ENCODE results near the gene ATP7A. TPM values are rescaled to one million over a fixed set of nuclear protein-coding genes. Genes with fewer than 3 reads are reported as not detected.
"Not testable (repeated sequence)": the region's sequence is repeated elsewhere in the genome, so short reads cannot be mapped to it uniquely, and the experiment has no call there.

ATP7A gene
- total RNA-seq, 1 experiment from 2014 or later, result 3.8 TPM

- Mint-ChIP-seq H3K4me1 (ENCODE audit: insufficient read depth, unreplicated experiment) (no peaks in the 10 kb centered on the region), H3K27me3 (ENCODE audit: insufficient read depth, unreplicated experiment) (no peaks in the 10 kb centered on the region), H3K9me3 (ENCODE audit: unreplicated experiment) (peaks cover 20% of the 10 kb centered on the region), H3K36me3 (ENCODE audit: insufficient read depth, unreplicated experiment) (no peaks in the 10 kb centered on the region), H3K27ac (ENCODE audit: low read depth, unreplicated experiment) (no peak overlapping the region), H3K4me3 (ENCODE audit: unreplicated experiment) (no peak overlapping the region)
- ChIA-PET CTCF (interaction anchor here (1.4 kb wide), 1 partner anchor 17 kb away, joined by 5 read pairs; no protein-coding TSS in a partner anchor), POLR2A (interaction anchor here (1.1 kb wide), 1 partner anchor 180 kb away, joined by 3 read pairs; the partner anchor contains the start of gene MAGT1)
- DNase-seq (ENCODE audit: unreplicated experiment), result peak; percentile 3
- no TSS peak for BruUV-seq (replicated peaks)
- intact Hi-C loops (cut with micrococcal nuclease), result no loop called here
- TF ChIP-seq, protein P1, sequence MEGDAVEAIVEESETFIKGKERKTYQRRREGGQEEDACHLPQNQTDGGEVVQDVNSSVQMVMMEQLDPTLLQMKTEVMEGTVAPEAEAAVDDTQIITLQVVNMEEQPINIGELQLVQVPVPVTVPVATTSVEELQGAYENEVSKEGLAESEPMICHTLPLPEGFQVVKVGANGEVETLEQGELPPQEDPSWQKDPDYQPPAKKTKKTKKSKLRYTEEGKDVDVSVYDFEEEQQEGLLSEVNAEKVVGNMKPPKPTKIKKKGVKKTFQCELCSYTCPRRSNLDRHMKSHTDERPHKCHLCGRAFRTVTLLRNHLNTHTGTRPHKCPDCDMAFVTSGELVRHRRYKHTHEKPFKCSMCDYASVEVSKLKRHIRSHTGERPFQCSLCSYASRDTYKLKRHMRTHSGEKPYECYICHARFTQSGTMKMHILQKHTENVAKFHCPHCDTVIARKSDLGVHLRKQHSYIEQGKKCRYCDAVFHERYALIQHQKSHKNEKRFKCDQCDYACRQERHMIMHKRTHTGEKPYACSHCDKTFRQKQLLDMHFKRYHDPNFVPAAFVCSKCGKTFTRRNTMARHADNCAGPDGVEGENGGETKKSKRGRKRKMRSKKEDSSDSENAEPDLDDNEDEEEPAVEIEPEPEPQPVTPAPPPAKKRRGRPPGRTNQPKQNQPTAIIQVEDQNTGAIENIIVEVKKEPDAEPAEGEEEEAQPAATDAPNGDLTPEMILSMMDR (IDR thresholded peaks at IDR 0.05; ENCODE audit: unreplicated experiment), result no peak
These were observed 165.4 kb downstream of the ATP7A start for GRCh38 chrX:78075787-78076389.

- peaks cover 14% of the 10 kb centered on the region for H3K9me3 Mint-ChIP-seq (ENCODE audit: unreplicated experiment)
- intact Hi-C loops (cut with micrococcal nuclease); H3K27ac Mint-ChIP-seq (ENCODE audit: low read depth, unreplicated experiment); DNase-seq (ENCODE audit: unreplicated experiment); CTCF ChIA-PET; H3K4me1 Mint-ChIP-seq (ENCODE audit: insufficient read depth, unreplicated experiment); H3K4me3 Mint-ChIP-seq (ENCODE audit: unreplicated experiment); H3K27me3 Mint-ChIP-seq (ENCODE audit: insufficient read depth, unreplicated experiment); BruUV-seq (replicated peaks); POLR2A ChIA-PET; H3K36me3 Mint-ChIP-seq (ENCODE audit: insufficient read depth, unreplicated experiment): not testable (repeated sequence)
These were observed 170.9 kb downstream of the ATP7A start for GRCh38 chrX:78081413-78081812.

DNA sequence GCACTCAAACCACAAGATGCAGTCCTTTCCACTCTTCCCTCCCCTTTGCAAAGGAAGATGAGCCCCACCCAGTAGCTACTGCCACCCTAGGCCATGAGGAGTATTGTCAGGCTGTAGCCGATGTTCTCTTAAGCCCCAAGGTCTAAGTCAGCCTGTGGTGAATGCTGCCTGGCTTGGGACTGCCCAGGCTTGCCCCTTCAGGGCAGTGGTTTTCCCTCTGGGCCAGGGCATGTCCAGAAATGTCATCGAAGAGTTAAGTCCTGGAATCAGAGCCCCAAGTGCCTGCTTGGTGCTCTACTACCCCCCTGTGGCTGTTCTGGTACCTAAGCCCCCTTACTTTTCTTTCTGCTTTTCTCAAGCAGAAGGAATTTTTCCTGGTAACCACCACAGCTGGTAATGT is 181.8 kb downstream of the ATP7A start:
- intact Hi-C loops (cut with micrococcal nuclease), result no loop called here
- BruUV-seq (replicated peaks), result no TSS peak
- POLR2A ChIA-PET, result interaction anchor here (0.8 to 1.0 kb wide), 2 partner anchors 11 to 13 kb away, joined by 3 read pairs; partner anchors contain the start of gene PGK1

GRCh38 chrX:78098108-78098507 is 187.6 kb downstream of the ATP7A start:
- Mint-ChIP-seq H3K9me3 (ENCODE audit: unreplicated experiment) (no peaks in the 10 kb centered on the region), H3K4me1 (ENCODE audit: insufficient read depth, unreplicated experiment) (no peaks in the 10 kb centered on the region), H3K27ac (ENCODE audit: low read depth, unreplicated experiment) (no peak overlapping the region), H3K36me3 (ENCODE audit: insufficient read depth, unreplicated experiment) (no peaks in the 10 kb centered on the region), H3K27me3 (ENCODE audit: insufficient read depth, unreplicated experiment) (no peaks in the 10 kb centered on the region), H3K4me3 (ENCODE audit: unreplicated experiment) (no peak overlapping the region)
- intact Hi-C loops (cut with micrococcal nuclease), result no loop called here
- ChIA-PET POLR2A (no interaction called here), CTCF (interaction anchor here (0.6 to 1.8 kb wide), 2 partner anchors 68 to 826 kb away, joined by 3 to 8 read pairs; no protein-coding TSS in a partner anchor)
- TF ChIP-seq, protein P1 (IDR thresholded peaks at IDR 0.05; ENCODE audit: unreplicated experiment), result no peak
- no peak for DNase-seq (ENCODE audit: unreplicated experiment)
- BruUV-seq (replicated peaks), result no TSS peak

More for the DNA sequence above, 181.8 kb downstream of the ATP7A start:
- H3K4me3 Mint-ChIP-seq (ENCODE audit: unreplicated experiment), result no peak overlapping the region
- peak overlapping the region; percentile 23 for H3K27ac Mint-ChIP-seq (ENCODE audit: low read depth, unreplicated experiment)
- CTCF ChIA-PET, result interaction anchor here (0.6 to 1.9 kb wide), 13 partner anchors 10 to 1813 kb away, joined by 3 to 16 read pairs (median 4); partner anchors contain the start of gene COX7B
- no peaks in the 10 kb centered on the region for H3K9me3 Mint-ChIP-seq (ENCODE audit: unreplicated experiment)
- TF ChIP-seq, protein P1 (IDR thresholded peaks at IDR 0.05; ENCODE audit: unreplicated experiment), result peak; percentile 24
- H3K4me1 Mint-ChIP-seq (ENCODE audit: insufficient read depth, unreplicated experiment), result no peaks in the 10 kb centered on the region
- H3K36me3 Mint-ChIP-seq (ENCODE audit: insufficient read depth, unreplicated experiment), result peaks cover 5% of the 10 kb centered on the region
- no peaks in the 10 kb centered on the region for H3K27me3 Mint-ChIP-seq (ENCODE audit: insufficient read depth, unreplicated experiment)
- peak; percentile 57 for DNase-seq (ENCODE audit: unreplicated experiment)

Other genes with a start within 250 kb of the ATP7A start
- 57.3 and 70.2 TPM in 2 replicates for gene ATRX, start 124.5 kb upstream of the ATP7A start, total RNA-seq (2022)
- 50.3 and 60.2 TPM in 2 replicates for gene MAGT1, start 15.3 kb upstream of the ATP7A start, total RNA-seq (2022)
- gene COX7B, start 11.2 kb upstream of the ATP7A start, total RNA-seq (2022), result 245 and 344 TPM in 2 replicates
- gene PGAM4, start 58.9 kb downstream of the ATP7A start, total RNA-seq (2022), result not detected in 2 replicates
- gene PGK1, start 193.6 kb downstream of the ATP7A start, total RNA-seq (2022), result 279 and 310 TPM in 2 replicates
- 11.8 and 14.1 TPM in 2 replicates for gene TAF9B, start 229.0 kb downstream of the ATP7A start, total RNA-seq (2022)